GM10847 (cell line): ENCODE measurements around the gene SLC39A8.

ENCODE experiments used
- POLR2A ChIP-seq: IDR thresholded peaks from 2 replicates; pipeline ENCODE4 v1.6.1; 2011; ENCODE audit not compliant: insufficient read length; ENCODE audit errors: extremely low read depth

The SLC39A8 gene

GRCh38 chr4:102344954-102345794, at the start of gene SLC39A8:
SLC39A8 (minus strand) TSS chr4:102345482; CDS start chr4:102344662, 820 bp downstream.
- TF ChIP-seq POLR2A = peak; percentile 69

GRCh38 chr4:102392033-102392744, 46.9 kb upstream of the SLC39A8 start:
- TF ChIP-seq POLR2A = no peak

GRCh38 chr4:102390438-102390837, 45.2 kb upstream of the SLC39A8 start:
- TF ChIP-seq POLR2A = no peak

- TF ChIP-seq POLR2A = no peak
Measured at GRCh38 chr4:102388611-102389010, 43.3 kb upstream of the SLC39A8 start.

- no peak for TF ChIP-seq POLR2A
Measured at GRCh38 chr4:102387552-102388150, 42.4 kb upstream of the SLC39A8 start.

- no peak for TF ChIP-seq POLR2A
Measured at GRCh38 chr4:102386966-102387365, 41.7 kb upstream of the SLC39A8 start.

- TF ChIP-seq POLR2A = no peak
Measured at GRCh38 chr4:102362922-102363432, 17.7 kb upstream of the SLC39A8 start.

- no peak for TF ChIP-seq POLR2A
Measured at GRCh38 chr4:102358128-102358527, 12.8 kb upstream of the SLC39A8 start.

GRCh38 chr4:102356562-102357202, 11.4 kb upstream of the SLC39A8 start:
- no peak for TF ChIP-seq POLR2A

GRCh38 chr4:102355748-102356147, 10.5 kb upstream of the SLC39A8 start:
- no peak for TF ChIP-seq POLR2A

- no peak for TF ChIP-seq POLR2A
Measured at GRCh38 chr4:102354671-102355454, 9.6 kb upstream of the SLC39A8 start.

GRCh38 chr4:102352781-102353180, 7.5 kb upstream of the SLC39A8 start:
- no peak for TF ChIP-seq POLR2A

GRCh38 chr4:102350634-102351033, 5.4 kb upstream of the SLC39A8 start:
- TF ChIP-seq POLR2A = no peak

- TF ChIP-seq POLR2A = no peak
Measured at GRCh38 chr4:102348701-102349100, 3.4 kb upstream of the SLC39A8 start.

- TF ChIP-seq POLR2A = no peak
Measured at GRCh38 chr4:102345795-102346100, 466 bp upstream of the SLC39A8 start.
